Upper lobe of right lung (tissue), 1 donor: ENCODE results near the gene RABL2B. TPM values are rescaled to one million over a fixed set of nuclear protein-coding genes. Genes with fewer than 3 reads are reported as not detected.
"Not testable (repeated sequence)": the region's sequence is repeated elsewhere in the genome, so short reads cannot be mapped to it uniquely, and the experiment has no call there.

ENCODE experiments used
- ATAC-seq: fragments of 200-7000 bp; cut with Tn5 transposase; one replicate; pipeline ENCODE4 v1.9.1; 2020; ENCODE audit warnings: mild to moderate bottlenecking, moderate library complexity
- DNase-seq: peaks from one replicate; pipeline ENCODE4 v3.0.0-alpha.2; 2020
- H3K27ac ChIP-seq: fragments of 200-600 bp; one replicate; pipeline ENCODE4 v1.8.0; 2022
- H3K27me3 ChIP-seq: fragments of 200-600 bp; one replicate; pipeline ENCODE4 v1.8.0; 2022; ENCODE audit warnings: mild to moderate bottlenecking
- H3K36me3 ChIP-seq: fragments of 200-600 bp; one replicate; pipeline ENCODE4 v1.8.0; 2022
- H3K4me1 ChIP-seq: fragments of 200-600 bp; one replicate; pipeline ENCODE4 v1.8.0; 2022
- H3K4me3 ChIP-seq: fragments of 200-600 bp; one replicate; pipeline ENCODE4 v1.8.0; 2022; ENCODE audit warnings: mild to moderate bottlenecking
- H3K9me3 ChIP-seq: fragments of 200-600 bp; one replicate; pipeline ENCODE4 v1.8.0; 2022
- CTCF ChIP-seq: fragments of 200-600 bp; IDR thresholded peaks from one replicate; pipeline ENCODE4 v1.8.0; 2022; ENCODE audit warnings: antibody characterized with exemption
- intact Hi-C: fragments of 100-400 bp; cut with DNase I; formaldehyde crosslinking; loops from one replicate; pipeline ENCODE4 v1.11.0; 2022
- long read RNA-seq: library from polyadenylated mRNA; unstranded; transcript quantifications from one replicate; pipeline ENCODE4 v2.0.0, GENCODE V29; 2021
- total RNA-seq: library from RNA; stranded (reverse); fragmentation: NEBNext Ultra II Directional; extraction: Animal tissue kit (Norgen Biotek cat#: 25700); gene quantifications from one replicate; pipeline ENCODE4 v1.2.1, GENCODE V29; 2021
- donor health status: DM: no; HTN: yes; CAD: no; lungs with severe emphysema.

The RABL2B gene
- total RNA-seq = 27.0 TPM
- long read RNA-seq, partial matches to known transcripts = 5 of 46 reads
- long read RNA-seq, other reads (novel, unspliced or antisense) = 32 of 46 reads

- DNase-seq (peak; percentile 95), ATAC-seq (peak; percentile 99)
- H3K27ac ChIP-seq, H3K36me3 ChIP-seq, H3K4me1 ChIP-seq, H3K27me3 ChIP-seq, intact Hi-C loops, H3K9me3 ChIP-seq: not testable (repeated sequence)
- peak within 1 kb of the TSS; percentile 56 for H3K4me3 ChIP-seq
These were observed at the start of gene RABL2B for GRCh38 chr22:50783033-50783879. TSS of gene RABL2B (minus strand) at chr22:50783636. CDS start at chr22:50782294, 1,342 bp downstream.

- H3K27me3 ChIP-seq, H3K9me3 ChIP-seq, intact Hi-C loops, H3K36me3 ChIP-seq, ATAC-seq, H3K27ac ChIP-seq, H3K4me3 ChIP-seq, H3K4me1 ChIP-seq, DNase-seq: not testable (repeated sequence)
These were observed 3.5 kb upstream of the RABL2B start for GRCh38 chr22:50786936-50787335.

GRCh38 chr22:50785289-50785688, 1.9 kb upstream of the RABL2B start:
- H3K4me1 ChIP-seq, ATAC-seq: not testable (repeated sequence)

DNA sequence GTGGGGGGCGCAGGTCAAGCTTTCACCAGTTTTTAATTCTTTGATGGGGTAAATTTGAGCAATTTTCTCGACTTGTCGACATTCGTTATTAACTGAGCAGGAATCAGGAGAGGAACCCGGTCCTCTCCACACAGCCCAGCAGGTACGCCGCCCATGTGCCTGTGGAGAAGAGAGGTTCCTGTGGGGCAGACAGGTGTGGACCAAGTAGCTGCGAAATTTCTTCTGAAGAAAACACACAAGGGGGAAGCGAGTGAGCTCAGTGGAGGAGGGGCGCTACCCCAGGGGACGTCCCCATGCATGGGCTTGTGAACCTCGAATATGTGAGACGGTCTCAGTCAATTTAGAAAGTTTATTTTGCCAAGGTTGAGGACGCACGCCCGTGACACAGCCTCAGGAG, 442 bp upstream of the RABL2B start:
- peak overlapping the region; percentile 56 for H3K4me3 ChIP-seq
- H3K27ac ChIP-seq, H3K4me1 ChIP-seq, H3K36me3 ChIP-seq, intact Hi-C loops, H3K9me3 ChIP-seq, H3K27me3 ChIP-seq: not testable (repeated sequence)
- ATAC-seq = peak; percentile 24
- DNase-seq = peak; percentile 48

More at GRCh38 chr22:50785289-50785688, 1.9 kb upstream of the RABL2B start:
- H3K9me3 ChIP-seq, H3K27ac ChIP-seq, H3K36me3 ChIP-seq, H3K4me3 ChIP-seq, H3K27me3 ChIP-seq, intact Hi-C loops: not testable (repeated sequence)
- DNase-seq = peak; percentile 63

GRCh38 chr22:50782253-50782652, 1.2 kb downstream of the RABL2B start:
- ATAC-seq, H3K27me3 ChIP-seq, H3K4me1 ChIP-seq, H3K4me3 ChIP-seq, H3K27ac ChIP-seq, intact Hi-C loops, H3K9me3 ChIP-seq, DNase-seq, H3K36me3 ChIP-seq: not testable (repeated sequence)

DNA sequence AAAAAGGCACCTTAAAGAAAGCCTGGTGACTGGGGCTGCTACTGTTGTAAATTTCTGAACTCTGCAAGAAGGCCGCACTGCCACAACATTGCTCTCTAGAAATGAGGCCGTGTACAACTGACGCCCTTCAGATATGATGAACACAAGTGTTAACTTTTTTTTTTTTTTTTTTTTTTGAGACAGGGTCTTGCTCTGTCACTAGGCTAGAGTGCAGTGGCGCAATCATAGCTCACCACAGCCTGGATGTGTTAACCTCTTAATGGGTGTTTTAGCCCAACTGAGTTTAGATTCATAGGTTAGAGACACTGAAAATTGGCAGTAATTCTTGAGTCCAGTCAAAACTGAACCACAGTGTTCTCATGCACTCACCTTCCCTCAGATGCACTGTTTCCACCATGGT, 3.2 kb downstream of the RABL2B start:
- H3K9me3 ChIP-seq, H3K4me3 ChIP-seq, ATAC-seq, H3K27me3 ChIP-seq, H3K36me3 ChIP-seq, H3K27ac ChIP-seq, H3K4me1 ChIP-seq, intact Hi-C loops: not testable (repeated sequence)
- peak; percentile 41 for DNase-seq

- H3K27ac ChIP-seq, H3K27me3 ChIP-seq, intact Hi-C loops, DNase-seq, H3K36me3 ChIP-seq, H3K4me3 ChIP-seq, H3K9me3 ChIP-seq, H3K4me1 ChIP-seq: not testable (repeated sequence)
- ATAC-seq = peak; percentile 39
These were observed 5.8 kb downstream of the RABL2B start for GRCh38 chr22:50777631-50778030.

DNA sequence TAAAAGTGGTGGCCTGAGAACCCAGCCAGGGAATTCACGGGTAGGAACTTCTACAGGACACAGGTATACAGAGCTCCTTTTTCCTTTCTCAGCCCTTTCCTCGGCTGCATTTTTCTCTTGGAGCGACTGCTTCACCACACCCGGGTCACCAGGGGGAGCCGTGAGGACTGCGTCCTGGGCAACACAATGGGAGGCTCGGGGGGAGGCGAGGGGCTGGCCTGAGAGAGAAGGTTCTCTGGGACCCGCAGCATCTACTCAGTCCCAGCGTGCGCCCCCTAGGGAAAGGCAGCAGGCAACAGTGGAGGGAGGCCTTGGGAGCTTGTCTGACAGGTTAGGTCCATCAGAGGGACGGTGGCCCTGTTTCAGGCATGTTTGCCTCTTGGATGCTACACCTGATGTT, 8.3 kb downstream of the RABL2B start:
- TF ChIP-seq CTCF = peak; percentile 41
- H3K27ac ChIP-seq, H3K27me3 ChIP-seq, H3K4me3 ChIP-seq, H3K9me3 ChIP-seq, intact Hi-C loops, H3K36me3 ChIP-seq, H3K4me1 ChIP-seq: not testable (repeated sequence)
- DNase-seq = peak; percentile 76
- ATAC-seq = peak; percentile 73

- H3K4me1 ChIP-seq, ATAC-seq, intact Hi-C loops, DNase-seq, H3K27me3 ChIP-seq, H3K9me3 ChIP-seq, H3K4me3 ChIP-seq, H3K36me3 ChIP-seq, H3K27ac ChIP-seq: not testable (repeated sequence)
These were observed 19.1 kb downstream of the RABL2B start for GRCh38 chr22:50764288-50764687.

DNA sequence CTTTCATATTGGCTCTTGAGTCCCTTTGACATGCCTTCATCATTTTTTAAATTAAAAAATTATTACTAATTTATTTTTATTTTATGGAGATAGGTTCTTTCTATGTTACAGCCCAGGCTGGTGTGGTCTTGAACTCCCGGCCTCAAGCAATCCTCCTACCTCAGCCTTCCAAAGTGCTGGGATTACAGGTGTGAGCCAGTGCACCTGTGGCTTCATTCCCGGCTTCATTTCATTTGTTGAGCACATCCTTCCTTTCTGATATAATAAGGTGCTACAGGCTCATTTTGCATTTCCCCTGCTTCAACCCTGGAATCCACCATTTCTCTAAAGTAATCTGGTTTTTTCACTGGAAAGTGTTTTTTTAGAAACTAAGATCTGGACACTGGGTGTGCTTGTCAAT, 21.6 kb downstream of the RABL2B start:
- H3K36me3 ChIP-seq, H3K27me3 ChIP-seq, H3K4me3 ChIP-seq, intact Hi-C loops, H3K4me1 ChIP-seq, DNase-seq, ATAC-seq, H3K27ac ChIP-seq, H3K9me3 ChIP-seq: not testable (repeated sequence)

DNA sequence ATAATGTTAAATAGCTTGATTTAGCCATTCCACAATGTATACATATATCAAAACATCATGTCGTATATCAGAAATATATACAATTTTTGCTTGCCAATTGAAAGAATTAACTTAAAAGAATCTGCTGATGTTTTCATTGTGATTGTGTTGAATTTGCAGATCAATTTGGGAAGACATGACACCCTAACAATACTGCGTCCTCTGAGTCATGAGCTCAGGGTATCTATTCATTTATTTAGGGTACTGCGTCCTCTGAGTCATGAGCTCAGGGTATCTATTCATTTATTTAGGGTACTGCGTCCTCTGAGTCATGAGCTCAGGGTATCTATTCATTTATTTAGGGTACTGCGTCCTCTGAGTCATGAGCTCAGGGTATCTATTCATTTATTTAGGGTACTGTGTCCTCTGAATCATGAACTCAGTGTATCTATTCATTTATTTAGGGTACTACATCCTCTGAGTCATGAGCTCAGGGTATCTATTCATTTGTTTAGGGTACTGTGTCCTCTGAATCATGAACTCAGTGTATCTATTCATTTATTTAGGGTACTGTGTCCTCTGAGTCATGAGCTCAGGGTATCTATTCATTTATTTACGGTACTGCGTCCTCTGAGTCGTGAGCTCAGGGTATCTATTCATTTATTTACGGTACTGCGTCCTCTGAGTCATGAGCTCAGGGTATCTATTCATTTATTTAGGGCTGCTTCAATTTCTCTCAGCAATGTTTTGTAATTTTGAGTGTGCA, 23.7 kb downstream of the RABL2B start:
- H3K27ac ChIP-seq, H3K4me3 ChIP-seq, H3K36me3 ChIP-seq, intact Hi-C loops, DNase-seq, H3K9me3 ChIP-seq, ATAC-seq, H3K4me1 ChIP-seq, H3K27me3 ChIP-seq: not testable (repeated sequence)
